Ishikawa (cell line): ENCODE data around the gene POTEF.

Experiments
- CEBPB ChIP-seq: IDR thresholded peaks from 2 replicates; pipeline ENCODE4 v1.6.1; 2012
- CREB1 ChIP-seq: IDR thresholded peaks from 2 replicates; pipeline ENCODE4 v1.6.1; 2012; ENCODE audit warnings: low read depth
- EGR1 ChIP-seq: IDR thresholded peaks from 2 replicates; pipeline ENCODE4 v1.6.1; 2012
- EP300 ChIP-seq: IDR thresholded peaks from 2 replicates; pipeline ENCODE4 v1.6.1; 2012; ENCODE audit warnings: borderline replicate concordance
- FOXM1 ChIP-seq: IDR thresholded peaks from 2 replicates; pipeline ENCODE4 v1.6.1; 2012; ENCODE audit warnings: low read depth, borderline replicate concordance
- NFIC ChIP-seq: IDR thresholded peaks from 2 replicates; pipeline ENCODE4 v1.6.1; 2012
- RAD21 ChIP-seq: IDR thresholded peaks from 2 replicates; pipeline ENCODE4 v1.6.1; 2012; ENCODE audit warnings: low read depth
- TAF1 ChIP-seq: IDR thresholded peaks from 2 replicates; pipeline ENCODE4 v1.6.1; 2012; ENCODE audit warnings: low read depth, mild to moderate bottlenecking
- TCF12 ChIP-seq: IDR thresholded peaks from 2 replicates; pipeline ENCODE4 v1.6.1; 2012; ENCODE audit warnings: low read depth
- TEAD4 ChIP-seq: IDR thresholded peaks from 2 replicates; pipeline ENCODE4 v1.6.1; 2012
- USF1 ChIP-seq: IDR thresholded peaks from 2 replicates; pipeline ENCODE4 v1.6.1; 2012
- YY1 ChIP-seq: IDR thresholded peaks from 2 replicates; pipeline ENCODE4 v1.6.1; 2012; ENCODE audit warnings: low read depth
- ZBTB7A ChIP-seq: IDR thresholded peaks from 2 replicates; pipeline ENCODE4 v1.6.1; 2012; ENCODE audit warnings: low read depth
- TF ChIP-seq, protein P1 (sequence below): IDR thresholded peaks from 2 replicates; pipeline ENCODE4 v1.6.1; 2012; ENCODE audit warnings: low read depth, mild to moderate bottlenecking
- TF ChIP-seq, protein P2 (sequence below): IDR thresholded peaks from 2 replicates; pipeline ENCODE4 v1.6.1; 2012

Gene POTEF

DNA sequence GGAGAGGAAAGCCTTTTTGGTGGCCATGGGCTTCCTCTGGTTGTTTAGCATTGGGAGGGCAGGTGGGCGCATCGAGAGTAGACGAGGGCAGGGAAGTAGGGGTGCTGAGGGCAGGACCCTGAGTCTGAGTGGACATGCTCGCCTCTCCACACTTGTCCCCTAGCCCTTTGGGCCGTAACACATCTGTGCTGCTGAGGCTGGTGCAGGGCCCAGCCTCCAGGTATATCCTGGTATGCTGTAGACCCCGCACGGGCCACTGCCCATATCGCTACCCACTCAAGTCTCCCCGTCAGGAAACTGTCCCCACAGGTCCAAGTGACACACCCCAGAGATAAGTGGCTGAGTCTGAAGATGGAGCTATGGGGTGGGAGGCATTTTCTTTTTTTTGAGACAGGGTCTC, 29.6 kb upstream of the POTEF start:
- TF ChIP-seq ZBTB7A (no peak), TCF12 (no peak), NFIC (no peak), CREB1 (no peak)

DNA sequence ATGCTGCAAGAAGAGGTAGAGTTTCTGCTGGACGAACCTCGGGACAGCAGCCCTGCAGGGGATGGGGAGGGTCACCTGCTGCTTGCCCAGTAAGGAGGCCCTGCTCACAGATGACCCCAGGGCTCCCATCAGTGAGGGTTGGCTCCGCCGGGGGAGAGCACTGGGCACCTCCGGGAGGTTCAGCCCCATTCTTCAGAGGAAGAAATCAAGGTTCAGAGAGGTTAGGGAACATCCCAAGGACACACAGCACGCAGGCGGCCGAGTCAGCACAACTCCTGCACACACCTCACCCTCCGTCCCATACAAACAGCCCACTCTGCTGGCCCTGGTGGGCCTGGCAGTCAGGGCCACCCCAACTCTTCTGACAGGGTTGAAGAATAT, 27.6 kb upstream of the POTEF start:
- TF ChIP-seq ZBTB7A, result no peak
- no peak for TF ChIP-seq CREB1

- TF ChIP-seq TEAD4 (peak; percentile 56), NFIC (peak; percentile 83), RAD21 (peak; percentile 63), ZBTB7A (0 out of 2 replicates have a peak, but pooled peaks have one; percentile 41), YY1 (0 out of 2 replicates have a peak, but pooled peaks have one; percentile 31), TCF12 (peak; percentile 34; the same call in 1 of the 2 replicates)
Measured at GRCh38 chr2:130155956-130156623, 27.1 kb upstream of the POTEF start.

DNA sequence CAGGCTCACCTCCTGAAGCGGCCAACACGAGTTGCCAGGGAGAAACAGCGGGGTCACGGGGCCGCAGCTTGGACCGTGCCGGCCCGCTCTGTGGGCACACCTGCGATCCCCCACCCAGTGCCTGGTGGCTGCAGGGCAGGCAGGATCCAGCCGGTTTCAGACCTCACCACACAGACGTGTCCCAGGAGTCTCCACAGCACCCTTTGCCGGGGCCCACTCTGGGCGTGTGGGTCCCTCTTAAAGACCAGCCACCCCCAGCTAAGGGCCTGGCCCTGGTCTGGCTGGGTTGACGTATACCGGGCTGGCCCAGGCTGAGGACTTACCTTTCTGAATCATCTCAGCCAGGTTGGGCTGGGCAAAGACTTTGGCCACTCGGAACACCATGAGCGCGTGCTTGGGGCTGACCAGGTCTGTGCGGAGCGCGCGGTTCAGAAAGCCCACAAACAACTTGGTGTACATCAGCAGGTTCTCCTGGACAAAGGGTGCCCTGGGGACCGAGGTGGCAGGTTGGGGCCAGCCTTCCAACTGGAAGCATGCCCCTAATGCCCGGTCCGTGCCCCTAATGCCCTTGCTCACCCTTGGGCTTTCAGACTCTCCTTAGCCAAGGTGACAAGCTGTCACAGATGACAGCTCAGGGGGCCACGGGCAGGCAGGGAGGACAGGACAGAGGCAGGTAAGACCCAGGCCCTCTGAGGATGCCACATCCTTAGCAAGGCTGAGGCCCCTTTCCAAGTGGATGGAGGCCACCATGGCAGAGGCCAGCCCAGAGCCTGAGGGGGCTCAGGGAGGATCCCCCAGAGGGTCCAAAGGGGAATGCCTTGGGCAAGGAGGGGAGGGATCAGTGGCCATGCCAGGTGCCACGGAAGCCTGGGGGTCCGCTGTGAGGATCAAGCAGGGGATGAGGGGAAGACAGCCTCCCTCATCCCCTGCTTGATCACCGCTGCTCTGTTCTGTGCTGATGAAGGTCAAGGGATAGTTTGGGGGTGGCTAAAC, 26.0 kb upstream of the POTEF start:
- TF ChIP-seq RAD21, result no peak
- no peak for TF ChIP-seq YY1

DNA sequence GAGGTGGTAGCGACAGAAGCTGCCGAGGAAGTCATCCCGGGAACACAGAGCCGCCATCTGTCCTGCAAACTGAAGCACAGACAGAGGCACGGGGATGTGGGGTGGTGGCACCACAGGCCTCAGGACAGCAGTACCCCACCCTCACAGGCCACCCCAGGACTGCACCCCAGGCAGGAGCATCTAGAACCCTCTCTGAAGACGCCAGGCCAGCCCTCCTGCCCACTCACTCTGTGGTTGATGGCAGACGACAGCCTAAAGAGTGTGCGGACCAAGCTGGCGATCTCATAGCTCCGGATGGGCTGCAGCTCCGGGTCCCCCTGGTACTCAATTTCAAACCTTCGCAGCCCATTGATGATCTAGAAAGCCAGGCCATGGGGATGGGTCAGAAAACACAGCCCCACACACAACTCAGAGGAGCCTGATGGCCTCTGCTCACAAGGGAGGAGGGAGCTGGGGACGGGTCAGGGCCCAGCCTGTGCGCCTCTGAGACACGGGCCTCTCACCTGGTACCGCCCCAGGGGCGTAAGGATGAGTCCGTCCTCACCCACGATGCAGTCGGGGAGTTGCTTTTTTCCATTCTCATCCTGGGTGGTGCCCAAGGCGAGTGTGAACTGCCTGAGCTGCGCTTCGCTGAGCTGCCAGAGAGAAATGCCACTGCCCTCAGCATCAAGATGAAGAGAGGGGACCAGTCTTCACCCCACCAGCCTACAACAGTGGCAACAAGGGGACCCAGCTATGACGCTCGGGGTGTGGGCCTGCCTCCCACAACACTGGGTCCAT, 24.0 kb upstream of the POTEF start:
- TF ChIP-seq FOXM1, result no peak
- no peak for TF ChIP-seq NFIC
- TF ChIP-seq, protein P1, sequence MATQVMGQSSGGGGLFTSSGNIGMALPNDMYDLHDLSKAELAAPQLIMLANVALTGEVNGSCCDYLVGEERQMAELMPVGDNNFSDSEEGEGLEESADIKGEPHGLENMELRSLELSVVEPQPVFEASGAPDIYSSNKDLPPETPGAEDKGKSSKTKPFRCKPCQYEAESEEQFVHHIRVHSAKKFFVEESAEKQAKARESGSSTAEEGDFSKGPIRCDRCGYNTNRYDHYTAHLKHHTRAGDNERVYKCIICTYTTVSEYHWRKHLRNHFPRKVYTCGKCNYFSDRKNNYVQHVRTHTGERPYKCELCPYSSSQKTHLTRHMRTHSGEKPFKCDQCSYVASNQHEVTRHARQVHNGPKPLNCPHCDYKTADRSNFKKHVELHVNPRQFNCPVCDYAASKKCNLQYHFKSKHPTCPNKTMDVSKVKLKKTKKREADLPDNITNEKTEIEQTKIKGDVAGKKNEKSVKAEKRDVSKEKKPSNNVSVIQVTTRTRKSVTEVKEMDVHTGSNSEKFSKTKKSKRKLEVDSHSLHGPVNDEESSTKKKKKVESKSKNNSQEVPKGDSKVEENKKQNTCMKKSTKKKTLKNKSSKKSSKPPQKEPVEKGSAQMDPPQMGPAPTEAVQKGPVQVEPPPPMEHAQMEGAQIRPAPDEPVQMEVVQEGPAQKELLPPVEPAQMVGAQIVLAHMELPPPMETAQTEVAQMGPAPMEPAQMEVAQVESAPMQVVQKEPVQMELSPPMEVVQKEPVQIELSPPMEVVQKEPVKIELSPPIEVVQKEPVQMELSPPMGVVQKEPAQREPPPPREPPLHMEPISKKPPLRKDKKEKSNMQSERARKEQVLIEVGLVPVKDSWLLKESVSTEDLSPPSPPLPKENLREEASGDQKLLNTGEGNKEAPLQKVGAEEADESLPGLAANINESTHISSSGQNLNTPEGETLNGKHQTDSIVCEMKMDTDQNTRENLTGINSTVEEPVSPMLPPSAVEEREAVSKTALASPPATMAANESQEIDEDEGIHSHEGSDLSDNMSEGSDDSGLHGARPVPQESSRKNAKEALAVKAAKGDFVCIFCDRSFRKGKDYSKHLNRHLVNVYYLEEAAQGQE, result no peak
- TF ChIP-seq USF1, result no peak

GRCh38 chr2:130150181-130151144, 21.4 kb upstream of the POTEF start:
- TF ChIP-seq TAF1, result no peak
- no peak for TF ChIP-seq EGR1
- TF ChIP-seq EP300, result no peak
- TF ChIP-seq, protein P1, result no peak
- TF ChIP-seq FOXM1, result no peak
- TF ChIP-seq RAD21, result no peak
- TF ChIP-seq, protein P2, sequence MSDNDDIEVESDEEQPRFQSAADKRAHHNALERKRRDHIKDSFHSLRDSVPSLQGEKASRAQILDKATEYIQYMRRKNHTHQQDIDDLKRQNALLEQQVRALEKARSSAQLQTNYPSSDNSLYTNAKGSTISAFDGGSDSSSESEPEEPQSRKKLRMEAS, result no peak
- no peak for TF ChIP-seq USF1
- TF ChIP-seq CEBPB, result no peak
- no peak for TF ChIP-seq ZBTB7A
- TF ChIP-seq NFIC, result no peak
- no peak for TF ChIP-seq CREB1
- no peak for TF ChIP-seq TCF12
- TF ChIP-seq TEAD4, result no peak
- no peak for TF ChIP-seq YY1
